ENCODE data around the gene CSNK2A2. TPM values are rescaled to one million over a fixed set of nuclear protein-coding genes. Genes with fewer than 3 reads are reported as not detected.

Gene CSNK2A2
- total and polyA plus RNA-seq, 2 of the 8 experiments (the other 6 are each of a cell fraction or from before 2014, with no cell fraction given), result 37.9 to 128 TPM

GRCh38 chr16:58205276-58206036, 7.5 kb upstream of the CSNK2A2 start:
- CTCF ChIA-PET (ENCODE audit: partially characterized antibody), result no interaction called here
- Histone ChIP-seq H3K9me3 (ENCODE audit: insufficient read depth in 2 of 2, low read depth in 1 of 2, low read length in 1 of 2) (no peaks in the 10 kb centered on the region), H3K23ac (ENCODE audit: insufficient read length) (no peak overlapping the region), H2AFZ (ENCODE audit: low read length) (peak overlapping the region; percentile 57), H3K79me1 (ENCODE audit: low read depth, low read length) (no peaks in the 10 kb centered on the region), H4K91ac (replicated peaks; ENCODE audit: insufficient read length, low read length) (no peak overlapping the region), H3K4me3 (ENCODE audit: extremely low read depth in 1 of 4, insufficient read depth in 2 of 4, low read depth in 3 of 4, low read length in 4 of 4) (no peak overlapping the region), H3K4ac (replicated peaks; ENCODE audit: insufficient read length, low read depth, low read length) (no peak overlapping the region), H2BK12ac (ENCODE audit: low read depth, low read length) (no peak overlapping the region), H4K20me1 (replicated peaks in 1 of 2; ENCODE audit: control insufficient read depth in 1 of 2, insufficient read depth in 2 of 2, low read length in 2 of 2) (no peaks in the 10 kb centered on the region), H3K9ac (replicated peaks in 1 of 4; ENCODE audit: extremely low read depth in 1 of 4, low read depth in 3 of 4, low read length in 3 of 4) (no peak overlapping the region), H3K56ac (replicated peaks; ENCODE audit: insufficient read length, low read depth, low read length) (no peak overlapping the region), H3K23me2 (ENCODE audit: low read depth, low read length) (no peaks in the 10 kb centered on the region), H2BK20ac (ENCODE audit: low read length) (no peak overlapping the region), H2BK5ac (ENCODE audit: low read depth, low read length) (no peak overlapping the region; the same call in 1 of the 2 replicates), H4K8ac (ENCODE audit: extremely low read depth, insufficient read depth, low read length) (no peak overlapping the region), H3K18ac (ENCODE audit: extremely low read depth, low read length) (peak overlapping the region; percentile 71), H2AK5ac (ENCODE audit: low read depth, low read length) (no peak overlapping the region), H3K27me3 (replicated peaks in 1 of 4; ENCODE audit: control insufficient read depth in 3 of 4, extremely low read depth in 1 of 4, insufficient read depth in 3 of 4, low read length in 3 of 4) (no peaks in the 10 kb centered on the region; a peak in 2 of 7 replicates), H3K36me3 (ENCODE audit: control insufficient read depth in 2 of 4, insufficient read depth in 4 of 4, low read length in 3 of 4) (no peaks in the 10 kb centered on the region), H4K5ac (ENCODE audit: insufficient read length, low read depth, low read length) (no peak overlapping the region), H3K14ac (ENCODE audit: insufficient read length) (no peak overlapping the region), H3K27ac (ENCODE audit: low read depth, low read length) (no peak overlapping the region), H3K4me2 (ENCODE audit: insufficient read depth in 1 of 2, low read depth in 2 of 2, low read length in 2 of 2) (peak overlapping the region in 1 of 2 experiments; percentile 43; a peak in 2 of 4 replicates), H3K79me2 (ENCODE audit: control insufficient read depth in 1 of 2, insufficient read depth in 2 of 2, low read length in 2 of 2) (no peaks in the 10 kb centered on the region), H2BK15ac (ENCODE audit: low read length) (no peak overlapping the region), H3K4me1 (replicated peaks in 1 of 4; ENCODE audit: control insufficient read depth in 3 of 4, insufficient read depth in 4 of 4, low read length in 3 of 4) (peaks cover 0 to 6% (median 4%) of the 10 kb centered on the region in 4 experiments; a peak in 4 of 7 replicates), H2BK120ac (replicated peaks; ENCODE audit: low read depth, low read length) (no peak overlapping the region)
- peak; percentile 19 for FAIRE-seq
- 69% methylated on average over 10 of the region's 10 CpGs; no CpG with 5 or more reads in 1 of the 2 experiments for WGBS, 2 experiments (ENCODE audit: extremely low coverage in 1 of 2, insufficient coverage in 1 of 2, insufficient read length in 1 of 2, insufficient replicate concordance in 2 of 2, low coverage in 1 of 2, low lambda C conversion rate in 2 of 2, missing lambda C conversion rate in 1 of 2)
- TF ChIP-seq CEBPB (IDR thresholded peaks at IDR 0.05; ENCODE audit: low read depth, low read length) (no peak), SP1 (IDR thresholded peaks at IDR 0.05; ENCODE audit: low read depth, low read length) (0 out of 2 replicates have a peak, but pooled peaks have one; percentile 11)
- no peak for DNase-seq (ENCODE audit: low read depth in 1 of 2, low spot score in 2 of 2)
- POLR2A ChIA-PET (ENCODE audit: partially characterized antibody), result interaction anchor here (0.7 to 2.9 kb wide), 2 partner anchors 44 to 170 kb away, joined by 3 to 7 read pairs; a partner anchor contains a TSS

Measured in H1 (cell line).